Breast epithelium (tissue), 3 donors: ENCODE data around the gene CSNK1G3.

Experiments
- POLR2A ChIP-seq: fragments of 450-650 bp; IDR thresholded peaks from one replicate; pipeline ENCODE4 v1.6.1; 2016; ENCODE audit warnings: antibody characterized with exemption, mild to moderate bottlenecking, moderate library complexity
- POLR2AphosphoS5 ChIP-seq, 3 donors: sonication (generic); formaldehyde crosslinking; IDR thresholded peaks; one replicate each; pipeline ENCODE4 v1.6.1; 2017; ENCODE audit warnings: antibody characterized with exemption in 3 of 3
- TF ChIP-seq, protein P1 (sequence below), 3 donors: fragments of 450-650 bp; IDR thresholded peaks; one replicate each; pipeline ENCODE4 v1.5.1; 2016 to 2017; ENCODE audit warnings: antibody characterized with exemption in 3 of 3, mild to moderate bottlenecking in 3 of 3, moderate library complexity in 3 of 3

DNA sequence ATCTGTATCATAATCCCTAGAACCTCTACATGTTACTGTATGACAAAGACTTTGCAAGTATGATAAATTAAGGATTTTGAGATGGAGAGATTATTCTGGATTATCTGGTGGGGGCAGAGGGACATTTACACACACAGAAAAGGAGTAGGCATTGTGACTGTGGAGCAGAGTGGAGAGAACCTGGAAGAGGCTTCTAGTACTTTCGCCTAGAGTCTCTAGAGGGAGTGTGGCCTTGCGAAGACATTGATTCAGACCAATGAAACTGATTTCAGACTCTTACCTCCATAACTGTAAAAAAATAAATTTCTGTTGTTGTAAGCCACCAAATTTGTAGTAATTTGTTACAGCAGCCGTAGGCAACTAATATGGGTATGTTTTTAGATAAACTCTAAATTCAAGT, 45.9 kb downstream of the CSNK1G3 start:
- TF ChIP-seq, protein P1, sequence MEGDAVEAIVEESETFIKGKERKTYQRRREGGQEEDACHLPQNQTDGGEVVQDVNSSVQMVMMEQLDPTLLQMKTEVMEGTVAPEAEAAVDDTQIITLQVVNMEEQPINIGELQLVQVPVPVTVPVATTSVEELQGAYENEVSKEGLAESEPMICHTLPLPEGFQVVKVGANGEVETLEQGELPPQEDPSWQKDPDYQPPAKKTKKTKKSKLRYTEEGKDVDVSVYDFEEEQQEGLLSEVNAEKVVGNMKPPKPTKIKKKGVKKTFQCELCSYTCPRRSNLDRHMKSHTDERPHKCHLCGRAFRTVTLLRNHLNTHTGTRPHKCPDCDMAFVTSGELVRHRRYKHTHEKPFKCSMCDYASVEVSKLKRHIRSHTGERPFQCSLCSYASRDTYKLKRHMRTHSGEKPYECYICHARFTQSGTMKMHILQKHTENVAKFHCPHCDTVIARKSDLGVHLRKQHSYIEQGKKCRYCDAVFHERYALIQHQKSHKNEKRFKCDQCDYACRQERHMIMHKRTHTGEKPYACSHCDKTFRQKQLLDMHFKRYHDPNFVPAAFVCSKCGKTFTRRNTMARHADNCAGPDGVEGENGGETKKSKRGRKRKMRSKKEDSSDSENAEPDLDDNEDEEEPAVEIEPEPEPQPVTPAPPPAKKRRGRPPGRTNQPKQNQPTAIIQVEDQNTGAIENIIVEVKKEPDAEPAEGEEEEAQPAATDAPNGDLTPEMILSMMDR (IDR thresholded peaks at IDR 0.05), result no peak
- no peak for TF ChIP-seq POLR2A
- TF ChIP-seq POLR2AphosphoS5 (IDR thresholded peaks at IDR 0.05), result no peak
